CMK (cell line): ENCODE results near the gene H2AZ2.
"Not testable (repeated sequence)": the region's sequence is repeated elsewhere in the genome, so short reads cannot be mapped to it uniquely, and the experiment has no call there.

Experiments
- DNase-seq: peaks from one replicate; pipeline ENCODE4 v3.0.0-alpha.2; 2010; ENCODE audit warnings: low read depth

Gene H2AZ2

DNA sequence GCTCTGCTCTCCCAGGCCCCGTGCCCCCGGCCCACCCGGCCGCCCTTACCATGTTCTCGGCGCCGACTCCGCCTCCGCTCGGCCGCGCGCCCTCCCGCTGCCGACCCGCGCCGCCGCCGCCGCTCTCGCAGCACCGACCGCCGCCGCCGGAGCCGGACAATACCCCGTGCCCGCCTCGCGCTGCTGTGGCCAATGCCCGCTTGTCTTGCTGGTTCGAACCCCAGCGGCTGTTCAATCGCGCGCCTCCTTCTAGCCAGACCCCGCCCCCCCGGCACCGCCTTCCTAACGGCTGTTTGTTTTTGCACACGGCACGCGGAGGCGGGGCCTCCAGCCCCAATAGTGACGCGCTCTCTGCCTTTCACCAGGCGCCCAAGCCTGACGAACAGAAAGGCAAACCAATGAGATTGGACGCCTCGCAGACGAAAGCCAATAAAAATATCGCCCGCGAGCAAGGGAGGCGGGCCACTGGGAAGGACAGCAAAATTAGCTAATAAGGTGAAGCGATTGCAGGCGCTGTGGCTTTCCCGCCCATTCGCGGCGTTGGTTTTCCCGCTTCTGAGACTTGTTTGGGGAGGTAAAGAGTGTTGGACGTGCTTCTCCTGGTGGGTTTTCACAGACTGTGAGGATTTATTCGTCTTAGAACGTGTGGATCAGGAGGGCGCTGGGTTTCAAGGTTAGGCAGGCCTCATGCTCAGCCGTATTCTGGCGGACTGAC is at the start of gene H2AZ2:
Gene H2AZ2, minus strand, starts transcription at position 168 of the 715 bp plus-strand sequence. Its CDS starts 116 bp downstream, at position 52.
- peak; percentile 96 for DNase-seq

DNA sequence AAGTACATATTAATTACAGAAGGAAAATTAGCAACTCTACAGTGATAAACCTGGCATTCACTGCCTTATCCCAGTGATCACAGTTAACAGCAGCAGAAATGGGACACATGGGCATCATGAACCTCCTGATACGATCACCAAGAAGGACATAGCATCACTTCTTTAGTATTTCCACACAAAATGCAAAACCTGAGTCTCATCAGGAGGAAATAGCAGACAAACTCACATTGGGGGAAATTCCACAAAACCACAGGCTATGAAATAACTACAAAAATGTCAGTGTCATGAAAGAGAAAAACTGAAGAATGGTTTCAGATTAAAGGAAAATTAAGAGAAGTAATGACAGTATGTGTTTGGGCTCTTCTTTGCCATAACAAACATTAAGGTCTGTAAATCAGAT is 49.4 kb upstream of the H2AZ2 start:
- DNase-seq, result no peak

DNA sequence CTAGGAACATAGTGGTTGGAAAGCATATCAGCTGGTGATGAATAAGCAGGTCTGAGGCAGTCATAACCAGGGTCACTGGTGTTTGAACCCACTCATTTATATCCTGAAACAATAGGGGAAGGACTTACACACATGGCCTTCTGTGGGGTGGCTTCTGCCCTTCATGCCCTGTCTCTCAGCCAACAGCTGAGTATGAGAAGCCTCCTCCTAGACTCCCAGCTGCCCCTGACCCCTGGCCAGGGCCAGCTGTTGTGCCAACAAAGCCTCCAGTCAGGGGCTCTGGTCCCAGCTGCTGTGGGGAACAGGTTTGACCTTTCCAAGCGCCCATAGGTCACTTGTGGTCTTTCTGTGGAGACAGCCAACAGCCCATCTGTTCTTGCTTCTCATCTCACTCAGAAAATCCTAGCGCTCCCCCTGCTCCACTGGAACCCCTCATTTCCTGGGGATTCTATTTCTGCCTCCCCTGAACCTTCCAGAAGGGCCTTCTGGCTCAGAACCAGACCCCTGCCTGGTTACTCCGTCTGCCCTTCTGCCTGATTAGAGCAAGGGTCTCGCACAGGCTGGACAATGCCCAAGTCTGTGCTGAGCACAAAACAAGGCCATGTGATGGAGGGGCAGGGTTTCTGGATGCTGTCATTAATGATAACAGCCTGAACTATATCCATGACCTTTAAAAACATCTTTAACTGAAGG is 47.1 kb upstream of the H2AZ2 start:
- no peak for DNase-seq

DNA sequence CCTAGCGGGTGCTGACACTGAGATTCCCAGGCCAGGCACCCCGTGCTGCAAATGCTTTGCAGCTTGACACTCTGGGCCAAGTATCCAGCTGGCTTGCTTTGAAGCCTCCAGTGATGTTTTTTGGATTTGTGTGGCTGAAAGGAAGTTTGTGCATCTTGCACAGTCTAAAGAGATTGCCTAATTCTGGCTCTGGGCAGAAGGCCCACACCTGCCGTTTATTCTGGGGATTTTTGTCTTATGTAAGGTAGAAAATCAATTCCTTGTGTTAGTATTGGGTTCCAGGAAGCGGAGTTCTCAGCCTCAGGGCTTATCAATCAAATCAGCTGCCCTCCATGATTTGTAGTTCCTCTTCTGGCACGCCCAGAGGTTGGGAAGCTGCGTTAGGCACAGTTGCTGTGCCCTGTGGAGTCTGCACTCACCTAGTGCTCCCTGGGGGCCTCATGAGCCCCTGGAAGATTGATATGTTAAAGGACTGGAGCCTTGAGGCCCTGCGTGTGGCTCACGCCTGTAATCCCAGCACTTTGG is 45.9 kb upstream of the H2AZ2 start:
- no peak for DNase-seq

DNA sequence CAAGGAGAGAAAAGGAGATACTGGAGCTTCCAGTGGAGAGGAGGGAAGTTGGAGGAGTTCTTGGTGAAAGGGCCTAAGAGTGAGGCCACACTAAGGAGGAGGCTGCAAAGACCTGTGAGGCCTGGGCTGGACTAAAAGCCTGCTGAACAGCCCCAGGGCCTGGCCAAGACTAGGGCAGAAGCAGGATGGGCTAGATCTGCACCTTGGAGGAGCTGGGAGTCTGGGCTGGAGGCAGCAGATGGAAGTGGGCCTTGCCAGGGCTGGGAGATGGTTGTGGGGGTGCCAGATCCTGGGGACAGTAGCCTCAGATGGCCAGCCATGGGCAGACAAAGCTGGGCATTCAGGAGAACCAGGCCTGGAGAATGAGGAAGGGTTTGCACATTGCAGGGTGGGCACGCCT is 43.9 kb upstream of the H2AZ2 start:
- no peak for DNase-seq

DNA sequence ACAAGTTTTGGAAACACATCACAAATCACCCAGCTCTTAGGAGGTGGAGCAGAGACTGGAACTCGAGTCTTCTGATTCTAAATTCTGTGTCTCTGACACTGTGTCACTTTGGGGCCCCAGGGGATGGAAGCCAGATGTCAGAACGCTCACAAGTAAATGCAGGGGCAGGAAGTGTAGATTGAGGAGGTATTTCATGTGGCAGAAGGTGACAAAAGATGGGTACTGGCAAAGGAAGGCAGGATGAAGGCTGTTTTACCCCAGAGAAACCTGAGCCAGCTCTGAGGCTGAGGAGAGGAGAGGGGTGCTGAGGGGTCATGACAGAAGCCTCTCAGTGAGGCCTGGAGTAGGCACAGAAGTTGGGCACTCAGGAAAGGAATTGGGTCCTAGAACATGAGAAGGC is 43.5 kb upstream of the H2AZ2 start:
- DNase-seq, result no peak

DNA sequence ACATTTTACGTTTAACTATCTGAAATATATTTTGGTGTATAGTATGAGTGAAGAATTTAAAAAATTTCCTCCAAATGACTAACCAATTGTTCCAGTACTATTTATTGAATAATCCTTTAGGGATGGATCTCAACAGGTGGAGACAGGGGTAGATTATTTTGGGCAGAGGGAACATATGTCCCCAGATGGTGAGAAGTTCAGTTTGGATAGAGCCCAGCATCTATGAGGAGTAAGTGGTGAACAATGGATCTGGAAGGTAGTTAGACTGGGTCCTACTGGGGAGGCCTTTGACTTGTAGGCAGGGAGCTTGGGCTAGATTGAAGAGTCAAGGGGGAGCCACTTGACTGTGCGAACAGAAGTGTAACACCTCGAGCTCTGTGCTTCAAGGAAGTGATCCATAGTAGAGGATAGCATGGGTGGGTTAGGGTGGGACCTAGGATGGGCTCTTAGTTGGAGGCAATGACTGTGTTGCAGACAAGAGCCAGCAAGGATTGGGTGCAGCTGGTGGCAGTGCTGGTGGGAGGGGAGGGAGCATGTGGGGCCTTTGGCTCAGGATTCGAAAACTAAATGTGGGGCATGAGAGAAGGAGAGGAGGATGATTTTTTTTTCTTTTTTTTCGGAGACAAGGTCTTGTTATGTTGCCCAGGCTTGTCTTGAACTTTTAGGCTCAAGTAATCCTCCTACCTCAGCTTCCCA is 41.3 kb upstream of the H2AZ2 start:
- DNase-seq, result no peak

DNA sequence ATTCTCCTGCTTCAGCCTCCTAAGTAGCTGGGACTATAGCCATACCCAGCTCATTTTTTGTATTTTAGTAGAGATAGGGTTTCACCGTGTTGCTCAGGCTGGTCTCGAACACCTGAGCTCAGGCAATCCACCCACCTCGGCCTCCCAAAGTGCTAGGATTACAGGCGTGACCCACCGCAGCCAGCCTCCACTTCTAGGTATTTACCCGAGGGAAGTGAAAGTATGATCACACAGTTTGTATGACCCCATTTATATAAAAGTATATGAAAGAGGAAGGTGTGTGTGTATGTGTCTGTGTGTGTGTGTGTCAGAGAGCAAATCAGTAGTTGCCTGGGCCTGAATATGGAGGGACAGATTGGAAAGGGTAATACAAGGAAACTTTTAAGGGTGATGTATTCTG is 39.4 kb upstream of the H2AZ2 start:
- DNase-seq, result no peak

DNA sequence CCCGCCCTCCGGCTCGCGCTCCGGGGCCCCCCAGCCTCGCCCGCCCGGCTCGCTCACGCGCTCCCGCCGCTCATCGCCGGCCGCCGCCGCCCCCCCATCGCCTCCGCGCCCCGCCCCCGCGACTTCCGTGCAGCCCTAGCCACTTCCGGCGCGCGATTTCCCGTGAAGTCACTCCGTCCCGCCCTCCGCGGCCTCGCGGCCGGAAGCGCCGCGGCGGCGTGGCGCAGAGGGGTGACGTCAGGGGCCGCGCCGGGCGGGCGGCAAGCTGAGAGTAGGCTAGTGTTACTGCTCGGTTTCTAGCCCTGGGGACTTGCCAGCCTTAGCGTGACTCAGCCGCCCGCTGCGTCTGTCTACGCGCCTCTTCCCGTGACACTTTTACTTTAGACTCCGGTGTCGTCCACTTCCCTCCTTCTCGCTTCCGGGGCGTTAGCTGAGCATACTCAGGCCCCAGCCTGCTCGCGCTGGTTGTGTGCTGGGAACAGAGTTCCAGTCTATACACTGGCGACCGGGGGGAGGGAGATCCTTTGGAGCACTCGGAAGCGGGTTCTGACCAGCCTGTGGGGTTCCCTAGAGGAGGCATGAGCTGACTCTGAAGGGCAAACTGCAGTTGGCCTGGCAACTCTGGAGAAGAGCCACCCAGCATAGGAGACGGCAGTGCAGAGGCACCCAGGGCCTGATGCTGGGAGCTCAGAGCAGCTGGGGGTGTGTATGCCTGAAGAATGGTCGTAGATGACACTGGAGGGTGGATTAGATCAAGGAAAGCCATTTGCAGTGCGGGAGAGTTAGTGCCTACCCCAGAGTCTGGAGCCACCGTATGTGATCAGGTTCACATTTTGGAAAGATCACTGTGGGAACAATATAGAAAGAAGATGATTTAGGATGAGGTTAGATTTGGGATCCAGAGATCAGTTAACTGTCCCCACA is 37.8 kb upstream of the H2AZ2 start, which contains the start of gene PURB:
Gene PURB, minus strand, starts transcription at position 137 of the 924 bp plus-strand sequence. CDS start 182 bp downstream, outside the sequence.
- DNase-seq, result peak; percentile 76

DNA sequence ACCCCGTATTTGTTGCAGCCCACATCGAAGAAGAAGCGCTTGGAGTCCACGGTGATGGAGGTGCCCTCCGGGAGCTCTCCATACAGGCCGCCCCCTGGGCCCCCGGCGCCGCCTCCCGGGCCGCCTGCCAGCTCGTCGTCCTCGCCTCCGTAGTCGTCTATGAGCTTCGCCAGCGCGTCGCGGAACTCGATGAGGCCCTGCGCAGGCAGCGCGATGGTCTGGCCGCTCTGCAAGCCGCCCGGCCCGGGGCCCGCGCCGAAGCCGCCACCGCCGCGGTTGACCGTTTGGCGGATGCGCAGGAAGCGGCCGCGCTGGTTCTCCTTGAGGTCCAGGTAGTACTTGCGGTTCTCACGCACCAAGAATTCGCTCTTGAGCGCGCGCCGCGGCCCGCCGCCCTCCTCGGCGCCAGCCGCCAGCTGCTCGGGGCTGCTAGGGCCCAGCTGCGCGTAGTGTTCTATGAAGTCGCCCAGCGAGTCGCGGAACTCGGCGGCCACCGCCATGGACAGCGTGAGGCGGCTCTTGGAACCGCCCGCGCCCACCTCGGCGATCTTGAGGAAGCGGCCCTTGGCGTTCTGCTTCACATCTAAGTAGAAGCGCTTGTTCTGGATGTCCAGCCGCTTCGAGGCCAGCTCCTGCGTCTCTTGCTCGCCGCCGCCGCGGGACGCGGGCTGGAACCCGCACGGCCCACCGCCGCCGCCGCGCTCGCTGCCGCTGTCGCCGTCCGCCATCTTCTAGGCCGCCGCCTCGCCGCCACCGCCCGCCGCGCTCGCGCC is 36.9 kb upstream of the H2AZ2 start:
- DNase-seq, result peak; percentile 11

DNA sequence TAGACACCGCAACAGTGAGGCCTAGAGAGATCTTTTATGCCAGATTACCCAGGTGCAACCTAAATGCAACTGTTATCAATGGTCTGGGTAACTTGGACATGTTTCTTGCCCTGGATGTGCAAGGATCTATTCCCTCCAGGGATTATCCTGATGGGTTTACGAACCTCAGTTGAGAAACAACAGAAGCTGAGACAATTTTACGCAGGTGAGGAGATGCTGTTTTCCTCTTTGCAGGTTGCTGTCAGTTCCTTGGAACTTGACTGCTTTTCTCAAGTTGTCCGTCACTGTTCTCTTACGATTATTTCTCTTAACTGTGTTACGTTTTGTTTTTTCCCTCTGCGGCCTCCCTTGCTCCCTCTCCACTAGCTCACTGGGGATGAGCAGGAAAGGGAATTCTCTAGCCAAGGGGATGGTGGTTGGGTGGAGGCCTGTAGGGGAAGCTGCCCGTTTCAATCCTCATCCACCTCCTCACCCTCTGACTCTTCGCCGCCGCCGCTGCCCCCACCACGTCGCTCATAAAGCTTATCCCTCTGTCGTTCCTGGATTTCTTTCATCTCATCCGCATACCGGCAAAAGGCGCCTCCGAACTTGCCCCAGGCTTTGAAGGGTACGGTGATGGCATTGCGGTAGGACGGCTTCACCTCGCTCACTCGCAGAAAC is 36.2 kb upstream of the H2AZ2 start:
- DNase-seq, result no peak

DNA sequence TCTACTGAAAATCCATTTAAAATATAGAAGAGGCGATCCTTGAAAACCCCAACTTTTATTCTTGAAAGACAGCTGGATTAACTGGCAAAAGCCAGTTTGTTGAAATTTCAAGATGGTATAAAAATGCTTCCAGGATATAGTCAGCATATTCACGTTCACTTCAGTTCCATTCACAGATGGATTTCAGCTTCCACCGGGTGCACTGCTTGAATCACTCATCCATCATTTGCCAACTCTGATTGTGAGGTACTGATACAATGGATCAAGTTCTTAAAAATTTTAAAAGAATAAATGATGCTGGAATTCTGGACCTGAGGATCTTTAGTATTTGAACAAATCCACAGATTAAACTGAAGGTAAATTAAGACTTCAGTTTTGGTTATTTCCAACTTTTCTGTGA is 35.0 kb upstream of the H2AZ2 start:
- no peak for DNase-seq

DNA sequence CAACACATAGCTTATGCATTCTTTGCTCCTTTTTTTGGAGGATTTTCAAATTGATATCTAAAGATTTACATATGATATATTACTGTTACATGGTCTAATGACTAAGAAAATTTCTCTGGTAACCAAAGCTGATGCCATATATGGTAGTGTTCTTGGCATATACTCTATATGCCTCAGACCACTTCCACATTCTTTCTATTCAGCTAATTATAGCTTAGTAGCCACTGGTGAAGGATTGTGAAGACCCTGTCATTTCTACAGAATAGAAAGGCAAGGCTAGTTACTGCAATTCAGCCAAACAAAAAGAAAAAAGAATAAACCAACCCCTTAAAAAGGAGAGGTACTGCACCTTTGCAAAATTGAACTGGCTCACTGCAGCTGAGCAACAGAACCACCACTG is 33.7 kb upstream of the H2AZ2 start:
- DNase-seq, result no peak

DNA sequence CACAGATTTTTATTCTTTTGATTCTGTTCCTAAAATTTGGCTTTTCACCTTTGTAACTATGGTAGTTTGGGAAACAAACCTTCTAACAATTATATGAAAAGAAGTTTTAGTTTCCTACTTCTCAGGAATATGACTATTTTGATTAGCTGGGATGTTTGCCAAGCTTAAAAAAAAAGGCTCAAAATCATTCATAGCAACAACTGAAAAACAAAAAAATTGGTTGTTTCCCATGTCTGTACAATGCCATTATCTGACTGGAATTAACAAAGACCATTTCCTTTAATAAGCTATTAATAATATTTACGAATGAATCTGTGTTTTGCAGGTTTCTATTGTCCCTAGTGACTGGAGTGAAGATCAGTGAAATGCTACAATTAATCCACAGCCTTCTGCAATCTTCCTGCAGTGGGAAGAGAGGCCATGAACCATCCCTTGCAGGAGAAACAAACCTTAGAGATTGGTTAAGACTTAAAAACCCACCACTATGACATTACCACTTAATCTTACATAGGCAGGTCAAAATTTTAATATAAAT is 33.2 kb upstream of the H2AZ2 start:
- DNase-seq, result no peak

DNA sequence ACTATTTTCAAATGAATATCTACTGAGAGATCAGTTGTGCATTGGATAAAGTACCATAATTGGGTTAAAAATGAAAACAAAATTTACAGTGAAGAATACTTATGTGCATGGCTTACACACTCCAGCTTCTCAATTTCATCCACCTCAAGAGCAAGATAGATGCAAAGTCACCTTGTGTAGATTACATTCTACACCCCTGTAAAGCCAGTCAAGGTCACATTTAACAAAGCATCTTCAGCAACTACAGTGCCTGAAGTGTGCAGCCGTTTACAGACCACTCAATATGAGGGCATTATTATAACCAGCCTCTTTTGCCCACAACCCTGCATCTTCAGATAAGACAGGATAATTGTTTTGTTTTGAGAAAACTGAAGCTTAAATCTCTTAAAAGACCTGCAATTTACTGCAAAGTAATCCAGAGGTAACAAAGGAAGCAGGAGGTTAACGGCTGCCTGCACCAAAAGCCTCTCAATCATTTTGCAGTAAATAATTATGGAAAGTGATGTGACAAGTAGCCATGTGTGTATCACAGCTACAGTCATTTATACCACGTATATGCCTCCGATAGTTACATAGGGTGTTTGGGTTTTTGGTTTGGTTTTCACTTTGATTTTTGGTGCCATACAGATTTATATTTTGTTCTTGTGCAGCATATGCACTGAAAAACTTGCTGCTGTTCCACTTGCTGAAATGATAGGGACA is 32.6 kb upstream of the H2AZ2 start:
- DNase-seq, result no peak

DNA sequence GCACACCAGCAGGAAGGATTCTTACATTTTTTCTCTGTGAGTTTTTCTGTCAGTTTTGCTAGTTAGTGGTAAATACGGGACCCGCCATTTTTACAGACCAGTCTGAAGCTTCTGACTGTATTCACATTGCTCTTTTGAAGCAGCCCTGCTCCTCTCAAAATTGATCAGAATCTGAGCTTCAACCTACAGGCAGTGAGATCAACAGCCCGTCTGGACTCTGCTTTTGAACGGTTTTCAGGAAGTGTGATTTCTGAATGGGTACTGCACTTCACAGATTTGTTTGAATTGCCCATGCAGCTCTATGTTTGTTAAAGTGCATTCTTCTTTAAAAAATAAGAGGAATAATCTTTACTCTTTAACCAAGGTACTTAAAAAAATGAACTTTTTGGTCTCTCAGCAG is 28.5 kb upstream of the H2AZ2 start:
- DNase-seq, result no peak

DNA sequence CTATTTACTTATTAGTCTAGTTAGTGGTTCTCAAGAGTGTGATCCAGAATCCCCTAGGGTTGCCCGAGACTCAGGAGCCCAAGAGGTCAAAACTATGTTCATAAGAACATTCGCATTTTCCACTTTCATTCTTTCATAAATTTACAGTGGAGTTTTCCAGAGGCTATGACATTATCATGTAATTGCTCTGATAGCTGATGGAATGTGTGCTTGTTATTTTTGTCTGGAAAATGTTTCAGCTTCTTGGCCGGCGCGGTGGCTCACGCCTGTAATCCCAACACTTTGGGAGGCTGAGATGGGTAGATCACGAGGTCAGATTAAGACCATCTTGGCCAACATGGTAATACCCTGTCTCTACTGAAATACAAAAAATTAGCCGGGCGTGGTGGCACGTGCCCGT is 27.4 kb upstream of the H2AZ2 start:
- no peak for DNase-seq

DNA sequence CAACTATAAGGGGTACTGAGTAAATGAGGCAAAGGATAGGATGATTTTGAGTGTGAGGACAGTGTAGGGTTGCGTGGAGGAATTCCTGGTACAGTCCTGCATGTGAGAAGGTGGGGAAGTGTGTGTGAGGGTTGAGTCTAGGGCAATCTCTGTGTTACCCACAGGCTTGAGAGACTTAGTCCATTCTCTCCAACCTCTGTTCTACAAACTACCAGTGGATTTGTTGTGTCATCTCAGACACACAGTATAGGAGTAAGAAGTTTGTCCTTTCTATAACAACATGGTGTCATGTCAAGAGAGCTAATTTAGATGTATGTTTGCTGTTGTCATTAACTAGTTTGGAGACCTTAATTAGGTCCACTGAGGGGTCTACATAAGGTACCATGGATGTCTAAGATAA is 24.9 kb upstream of the H2AZ2 start:
- DNase-seq, result no peak

DNA sequence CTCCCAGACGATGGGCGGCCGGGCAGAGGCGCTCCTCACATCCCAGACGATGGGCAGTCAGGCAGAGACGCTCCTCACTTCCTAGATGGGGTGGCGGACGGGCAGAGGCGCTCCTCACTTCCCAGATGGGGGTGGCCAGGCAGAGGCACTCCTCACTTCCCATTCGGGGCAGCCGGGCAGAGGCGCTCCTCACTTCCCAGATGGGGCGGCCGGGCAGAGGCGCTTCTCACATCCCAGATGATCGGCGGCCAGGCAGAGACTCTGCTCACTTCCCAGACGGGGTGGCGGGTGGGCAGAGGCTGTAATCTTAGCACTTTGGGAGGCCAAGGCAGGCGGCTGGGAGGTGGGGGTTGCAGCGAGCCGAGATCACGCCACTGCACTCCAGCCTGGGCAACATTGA is 24.0 kb upstream of the H2AZ2 start:
- DNase-seq, result not testable (repeated sequence)
